ENCODE measurements around the gene MYO6. TPM values are rescaled to one million over a fixed set of nuclear protein-coding genes. Genes with fewer than 3 reads are reported as not detected.

MYO6 gene
- total and polyA plus RNA-seq, 2 of the 4 experiments (the other 2 are of a cell fraction) = 6.1 to 6.8 TPM

DNA sequence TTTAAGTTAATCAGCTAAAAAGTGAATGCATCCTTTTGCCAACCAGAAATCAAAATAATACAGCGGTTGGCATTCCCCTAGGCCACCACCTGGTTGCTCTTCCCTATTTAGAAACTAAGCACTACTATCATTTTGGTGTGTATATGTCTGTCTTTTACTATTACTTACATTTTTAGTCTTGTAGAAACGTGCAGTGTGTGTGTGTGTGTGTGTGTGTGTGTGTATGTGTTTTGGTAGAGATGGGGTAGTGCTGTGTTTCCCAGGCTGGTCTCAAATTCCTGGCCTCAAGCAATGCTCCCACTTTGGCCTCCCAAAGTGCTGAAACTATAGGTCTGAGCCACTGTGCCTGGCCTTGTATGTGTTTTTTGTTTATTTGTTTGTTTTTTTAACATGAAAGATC, 27.4 kb downstream of the MYO6 start:
- intact Hi-C loops (cut with micrococcal nuclease) (loop anchor here (10.0 kb wide), 1 partner anchor 58 kb away; no protein-coding TSS in a partner anchor), in situ Hi-C loops (cut with MboI; ENCODE audit: low sequenced_read_pairs) (no loop called here), dilution Hi-C loops (cut with HindIII; ENCODE audit: low sequenced_read_pairs, unreplicated experiment) (no loop called here)
- DNase-seq (no peak), ATAC-seq (ENCODE audit: low read depth) (no peak)
- no peak overlapping the region for H3K56ac ChIP-seq (ENCODE audit: extremely low read depth, insufficient read depth, low read length)
- no CpG with 5 or more reads among the region's 2 CpGs for WGBS, 2 experiments (ENCODE audit: extremely low coverage in 2 of 2, insufficient read length in 1 of 2)
- H2AK5ac ChIP-seq (ENCODE audit: low read depth, low read length) = no peak overlapping the region
- no peak overlapping the region for H3K4me3 ChIP-seq (ENCODE audit: insufficient read depth, low read depth, low read length)
- H3K36me3 ChIP-seq (ENCODE audit: control insufficient read depth, insufficient read depth, low read length) = no peaks in the 10 kb centered on the region
- H2BK5ac ChIP-seq (ENCODE audit: low read depth, low read length, poor library complexity, severe bottlenecking) = peak overlapping the region; percentile 58
- no peaks in the 10 kb centered on the region for H3K9me3 ChIP-seq (ENCODE audit: control insufficient read depth, insufficient read depth, low read length)
- H2AK9ac ChIP-seq (replicated peaks; ENCODE audit: low read depth, low read length, poor library complexity) = no peak overlapping the region
- ChIA-PET CTCF (no interaction called here), POLR2A (ENCODE audit: unreplicated experiment) (no interaction called here)
- H4K20me1 ChIP-seq (ENCODE audit: insufficient read depth, low read length) = no peaks in the 10 kb centered on the region
- no peaks in the 10 kb centered on the region for H3K27me3 ChIP-seq (ENCODE audit: control insufficient read depth, insufficient read depth, low read length)
- no peak overlapping the region for H2BK120ac ChIP-seq (ENCODE audit: low read depth, low read length)
- no peak overlapping the region for H2AFZ ChIP-seq (replicated peaks; ENCODE audit: low read length, poor library complexity)
- H2BK15ac ChIP-seq (ENCODE audit: low read depth, low read length) = no peak overlapping the region
- no peak overlapping the region for H4K91ac ChIP-seq (ENCODE audit: insufficient read depth, low read depth, low read length)
- TF ChIP-seq MAFK (IDR thresholded peaks at IDR 0.05; ENCODE audit: low read depth, low read length) = no peak
- no peak for TF ChIP-seq RAD21 (IDR thresholded peaks at IDR 0.05; ENCODE audit: low read length)
- TF ChIP-seq NFE2L2 (IDR thresholded peaks at IDR 0.05; ENCODE audit: low read depth, low read length) = no peak
- no peak for TF ChIP-seq SMC3 (IDR thresholded peaks at IDR 0.05; ENCODE audit: low read depth, low read length)
- TF ChIP-seq, protein P1, sequence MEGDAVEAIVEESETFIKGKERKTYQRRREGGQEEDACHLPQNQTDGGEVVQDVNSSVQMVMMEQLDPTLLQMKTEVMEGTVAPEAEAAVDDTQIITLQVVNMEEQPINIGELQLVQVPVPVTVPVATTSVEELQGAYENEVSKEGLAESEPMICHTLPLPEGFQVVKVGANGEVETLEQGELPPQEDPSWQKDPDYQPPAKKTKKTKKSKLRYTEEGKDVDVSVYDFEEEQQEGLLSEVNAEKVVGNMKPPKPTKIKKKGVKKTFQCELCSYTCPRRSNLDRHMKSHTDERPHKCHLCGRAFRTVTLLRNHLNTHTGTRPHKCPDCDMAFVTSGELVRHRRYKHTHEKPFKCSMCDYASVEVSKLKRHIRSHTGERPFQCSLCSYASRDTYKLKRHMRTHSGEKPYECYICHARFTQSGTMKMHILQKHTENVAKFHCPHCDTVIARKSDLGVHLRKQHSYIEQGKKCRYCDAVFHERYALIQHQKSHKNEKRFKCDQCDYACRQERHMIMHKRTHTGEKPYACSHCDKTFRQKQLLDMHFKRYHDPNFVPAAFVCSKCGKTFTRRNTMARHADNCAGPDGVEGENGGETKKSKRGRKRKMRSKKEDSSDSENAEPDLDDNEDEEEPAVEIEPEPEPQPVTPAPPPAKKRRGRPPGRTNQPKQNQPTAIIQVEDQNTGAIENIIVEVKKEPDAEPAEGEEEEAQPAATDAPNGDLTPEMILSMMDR (conservative IDR thresholded peaks at IDR 0.05; ENCODE audit: low read depth, low read length) = no peak
- TF ChIP-seq, protein P2, sequence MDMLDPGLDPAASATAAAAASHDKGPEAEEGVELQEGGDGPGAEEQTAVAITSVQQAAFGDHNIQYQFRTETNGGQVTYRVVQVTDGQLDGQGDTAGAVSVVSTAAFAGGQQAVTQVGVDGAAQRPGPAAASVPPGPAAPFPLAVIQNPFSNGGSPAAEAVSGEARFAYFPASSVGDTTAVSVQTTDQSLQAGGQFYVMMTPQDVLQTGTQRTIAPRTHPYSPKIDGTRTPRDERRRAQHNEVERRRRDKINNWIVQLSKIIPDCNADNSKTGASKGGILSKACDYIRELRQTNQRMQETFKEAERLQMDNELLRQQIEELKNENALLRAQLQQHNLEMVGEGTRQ (IDR thresholded peaks at IDR 0.05; ENCODE audit: low read depth, low read length) = no peak
- TF ChIP-seq BHLHE40 (IDR thresholded peaks at IDR 0.05; ENCODE audit: low read depth, low read length) = no peak
- H3K4me2 ChIP-seq (ENCODE audit: low read depth, low read length) = no peak overlapping the region
- H3K14ac ChIP-seq (replicated peaks; ENCODE audit: low read depth, low read length) = no peak overlapping the region
- H3K79me1 ChIP-seq (ENCODE audit: low read depth in 1 of 2, low read length in 2 of 2) = peaks cover 12 to 23% of the 10 kb centered on the region in 2 experiments
- H3K4ac ChIP-seq (ENCODE audit: low read depth, low read length) = no peak overlapping the region
- H3K27ac ChIP-seq (ENCODE audit: insufficient read depth, low read length) = no peak overlapping the region
- H4K5ac ChIP-seq (ENCODE audit: low read depth, low read length) = no peak overlapping the region
- H3K23ac ChIP-seq (ENCODE audit: low read depth, low read length) = no peak overlapping the region
- H3K9me1 ChIP-seq (ENCODE audit: insufficient read depth, low read length) = 0 out of 2 replicates have a peak, but pooled peaks cover 5% of the 10 kb centered on the region
- H3K18ac ChIP-seq (ENCODE audit: low read depth, low read length) = no peak overlapping the region
- peaks cover 4% of the 10 kb centered on the region; the same call in 1 of the 2 replicates for H3K4me1 ChIP-seq (ENCODE audit: control insufficient read depth, insufficient read depth, low read length)
- no peak overlapping the region for H2BK20ac ChIP-seq (ENCODE audit: low read depth, low read length)
- H3K9ac ChIP-seq (ENCODE audit: low read depth, low read length) = no peak overlapping the region
- no TSS peak for BruUV-seq (replicated peaks)
- H4K8ac ChIP-seq (ENCODE audit: low read depth in 2 of 2, low read length in 2 of 2) = no peak overlapping the region

Measured in IMR-90 (cell line).